DOHH2 (cell line): ENCODE results near the gene SLX4IP.

Experiments used
- EZH2phosphoT487 ChIP-seq: fragments of 200-600 bp; sonication (generic); IDR thresholded peaks from 2 replicates; pipeline ENCODE4 v1.6.1; 2017; ENCODE audit warnings: borderline replicate concordance, mild to moderate bottlenecking, antibody characterized with exemption, low read length, moderate library complexity, mixed read lengths
- TF ChIP-seq, protein P1 (sequence below): fragments of 200-600 bp; sonication (generic); IDR thresholded peaks from one replicate; pipeline ENCODE4 v1.5.1; 2014; ENCODE audit warnings: antibody characterized with exemption, mild to moderate bottlenecking, low read depth, low read length; ENCODE audit not compliant: poor library complexity, severe bottlenecking

DNA sequence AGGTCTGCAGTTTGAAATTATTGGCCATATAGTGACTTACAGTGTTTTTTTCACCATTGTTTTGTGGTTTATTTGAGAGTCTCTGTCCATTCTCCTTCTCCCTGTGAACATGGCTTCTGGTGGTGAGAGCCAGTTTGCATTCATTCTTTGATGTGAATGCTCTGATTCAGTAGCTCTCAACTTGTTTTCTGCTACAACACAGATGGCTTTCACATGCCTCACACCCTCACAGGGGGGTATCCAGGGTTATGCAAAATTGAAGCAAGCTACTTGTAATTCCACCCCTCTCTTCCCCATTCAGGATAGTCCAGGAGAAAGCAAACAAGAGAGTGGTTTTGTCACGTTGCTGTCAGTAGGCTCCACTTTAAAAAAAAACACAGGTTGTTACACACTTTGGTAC lies 55.6 kb downstream of the SLX4IP start:
- TF ChIP-seq, protein P1, sequence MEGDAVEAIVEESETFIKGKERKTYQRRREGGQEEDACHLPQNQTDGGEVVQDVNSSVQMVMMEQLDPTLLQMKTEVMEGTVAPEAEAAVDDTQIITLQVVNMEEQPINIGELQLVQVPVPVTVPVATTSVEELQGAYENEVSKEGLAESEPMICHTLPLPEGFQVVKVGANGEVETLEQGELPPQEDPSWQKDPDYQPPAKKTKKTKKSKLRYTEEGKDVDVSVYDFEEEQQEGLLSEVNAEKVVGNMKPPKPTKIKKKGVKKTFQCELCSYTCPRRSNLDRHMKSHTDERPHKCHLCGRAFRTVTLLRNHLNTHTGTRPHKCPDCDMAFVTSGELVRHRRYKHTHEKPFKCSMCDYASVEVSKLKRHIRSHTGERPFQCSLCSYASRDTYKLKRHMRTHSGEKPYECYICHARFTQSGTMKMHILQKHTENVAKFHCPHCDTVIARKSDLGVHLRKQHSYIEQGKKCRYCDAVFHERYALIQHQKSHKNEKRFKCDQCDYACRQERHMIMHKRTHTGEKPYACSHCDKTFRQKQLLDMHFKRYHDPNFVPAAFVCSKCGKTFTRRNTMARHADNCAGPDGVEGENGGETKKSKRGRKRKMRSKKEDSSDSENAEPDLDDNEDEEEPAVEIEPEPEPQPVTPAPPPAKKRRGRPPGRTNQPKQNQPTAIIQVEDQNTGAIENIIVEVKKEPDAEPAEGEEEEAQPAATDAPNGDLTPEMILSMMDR: no peak
- TF ChIP-seq EZH2phosphoT487: no peak
